ENCODE results near the gene GABRR3.

GRCh38 chr3:98070840-98071239, 35.7 kb upstream of the GABRR3 start:
- TF ChIP-seq CTCF (IDR thresholded peaks at IDR 0.05; ENCODE audit: low read length) (no peak), EZH2 (optimal IDR thresholded peaks at IDR 0.05; ENCODE audit: low read depth, low read length) (no peak)

Data from MM.1S (cell line).